Lung (tissue), 12 donors: ENCODE measurements around the gene OTOP3. TPM values are rescaled to one million over a fixed set of nuclear protein-coding genes. Genes with fewer than 3 reads are reported as not detected.

Experiments used
- ATAC-seq: fragments of 200-7000 bp; cut with Tn5 transposase; one replicate; pipeline ENCODE4 v1.9.1; 2020; ENCODE audit warnings: moderate number of reproducible peaks; ENCODE audit not compliant: insufficient read depth, low FRiP score
- DNase-seq, 3 donors: peaks; one replicate each; pipeline ENCODE4 v3.0.0-alpha.2; 2013 to 2017
- H3K27ac ChIP-seq, 2 donors: one replicate each; pipeline ENCODE4 v1.5.1; 2013; ENCODE audit warnings: mild to moderate bottlenecking in 2 of 2, moderate library complexity in 2 of 2, control low read depth in 1 of 2, inconsistent platforms in 1 of 2, low read depth in 1 of 2, low read length in 1 of 2
- H3K27me3 ChIP-seq, 3 donors: one replicate each; pipeline ENCODE4 v1.5.1; 2013; ENCODE audit warnings: low read length in 2 of 3; ENCODE audit not compliant: control insufficient read depth in 3 of 3, insufficient read depth in 3 of 3
- H3K36me3 ChIP-seq, 4 donors: one replicate each; pipeline ENCODE4 v1.5.1; 2013; ENCODE audit warnings: low read length in 4 of 4, mild to moderate bottlenecking in 1 of 4, moderate library complexity in 1 of 4; ENCODE audit not compliant: control insufficient read depth in 4 of 4, insufficient read depth in 4 of 4
- H3K4me1 ChIP-seq, 5 donors: one replicate each; pipeline ENCODE4 v1.5.1; 2013; ENCODE audit warnings: low read length in 5 of 5, mild to moderate bottlenecking in 2 of 5, moderate library complexity in 1 of 5; ENCODE audit not compliant: control insufficient read depth in 5 of 5, insufficient read depth in 5 of 5
- H3K4me3 ChIP-seq: one replicate; pipeline ENCODE4 v1.5.1; 2013; ENCODE audit warnings: mild to moderate bottlenecking, control low read depth, moderate library complexity
- H3K9ac ChIP-seq, 2 donors: one replicate each; pipeline ENCODE4 v1.5.1; 2013; ENCODE audit warnings: low read length in 2 of 2, control low read depth in 1 of 2; ENCODE audit not compliant: insufficient read depth in 1 of 2
- H3K9me3 ChIP-seq, 4 donors: one replicate each; pipeline ENCODE4 v1.5.1; 2013; ENCODE audit warnings: low read length in 3 of 4, mild to moderate bottlenecking in 1 of 4, moderate library complexity in 1 of 4; ENCODE audit not compliant: control insufficient read depth in 4 of 4, insufficient read depth in 3 of 4
- WGBS, 2 donors: extraction: QIAGEN DNeasy Blood & Tissue Kit; methylation state at CpG; one replicate each; pipeline ENCODE4 v1.1.7; 2013; 5-methylcytosine and 5-hydroxymethylcytosine counted together
- polyA plus RNA-seq, 2 donors: library from polyadenylated mRNA; stranded (reverse); fragments of 200-250 nt; gene quantifications; one replicate each; pipeline ENCODE4 v1.2.1, GENCODE V29; 2013
- total RNA-seq, 2 donors: library from RNA; depleted of rRNA in 1 of 2; stranded (reverse); fragments of >200 nt in 1 of 2; gene quantifications; one replicate each; pipeline ENCODE4 v1.2.1, GENCODE V29; 2014 to 2021
- TF ChIP-seq, protein P1 (sequence below): IDR thresholded peaks from 2 replicates; pipeline ENCODE4 v1.5.1; 2012; ENCODE audit warnings: mild to moderate bottlenecking; ENCODE audit errors: control extremely low read depth, extremely low read depth
- donor health status: control.
- donor health status: control.
- donor health status: Bipolar disorder and iron deficiency.
- donor health status: healthy.
- donor health status: DM: yes; HTN: yes; CAD: no.

The OTOP3 gene
- total and polyA plus RNA-seq, 4 donors = not detected

DNA sequence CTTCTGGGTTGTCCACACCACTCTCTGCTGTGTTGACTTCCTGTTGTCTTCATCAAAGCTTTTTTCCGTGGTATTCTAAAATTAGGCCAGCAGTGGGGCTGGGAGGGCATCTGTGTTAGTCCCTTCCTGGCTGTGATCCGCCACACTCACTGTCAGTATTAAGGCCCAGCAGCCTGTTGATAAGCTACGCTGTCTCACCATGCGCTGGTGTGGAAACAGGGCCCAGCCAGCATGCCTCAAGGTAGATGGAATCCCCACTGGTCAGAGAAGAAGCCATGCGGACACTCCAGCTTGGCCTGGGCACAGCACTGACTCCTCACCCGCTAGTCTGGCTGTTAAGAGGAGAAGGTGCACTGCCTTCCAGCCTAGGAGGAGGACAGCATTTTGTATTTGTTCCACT lies 63.1 kb downstream of the OTOP3 start:
- 69 to 72% methylated on average over 6 of the region's 6 CpGs for WGBS, 2 donors
- no peak for ATAC-seq
- no peaks in the 10 kb centered on the region for H3K9me3 ChIP-seq

DNA sequence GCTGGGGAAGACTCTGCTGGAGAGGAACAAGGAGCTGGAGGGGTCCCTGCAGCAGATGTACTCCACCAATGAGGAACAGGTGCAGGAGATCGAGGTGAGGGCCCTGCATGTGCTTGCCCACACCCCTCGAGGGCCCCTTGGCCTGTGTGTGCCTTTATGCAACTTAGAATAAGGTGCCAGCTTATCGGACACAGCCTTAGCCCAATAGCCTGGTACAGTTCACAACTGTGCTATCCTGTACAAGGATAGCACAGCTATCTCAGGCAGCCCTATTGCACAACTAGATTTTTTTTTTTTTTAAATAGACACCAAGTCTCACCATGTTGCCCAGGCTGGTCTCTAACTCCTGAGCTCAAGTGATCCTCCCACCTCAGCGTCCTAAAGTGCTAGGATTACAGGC lies 63.8 kb downstream of the OTOP3 start:
- WGBS, 2 donors = 83% methylated on average over 4 of the region's 4 CpGs
- Histone ChIP-seq H3K36me3 (peaks cover 4 to 24% (median 8%) of the 10 kb centered on the region in 4 donors), H3K9ac (no peak overlapping the region), H3K4me3 (no peak overlapping the region), H3K27ac (no peak overlapping the region), H3K4me1 (no peaks in the 10 kb centered on the region), H3K9me3 (no peaks in the 10 kb centered on the region), H3K27me3 (no peaks in the 10 kb centered on the region)
- DNase-seq (no peak), ATAC-seq (no peak)
- TF ChIP-seq, protein P1, sequence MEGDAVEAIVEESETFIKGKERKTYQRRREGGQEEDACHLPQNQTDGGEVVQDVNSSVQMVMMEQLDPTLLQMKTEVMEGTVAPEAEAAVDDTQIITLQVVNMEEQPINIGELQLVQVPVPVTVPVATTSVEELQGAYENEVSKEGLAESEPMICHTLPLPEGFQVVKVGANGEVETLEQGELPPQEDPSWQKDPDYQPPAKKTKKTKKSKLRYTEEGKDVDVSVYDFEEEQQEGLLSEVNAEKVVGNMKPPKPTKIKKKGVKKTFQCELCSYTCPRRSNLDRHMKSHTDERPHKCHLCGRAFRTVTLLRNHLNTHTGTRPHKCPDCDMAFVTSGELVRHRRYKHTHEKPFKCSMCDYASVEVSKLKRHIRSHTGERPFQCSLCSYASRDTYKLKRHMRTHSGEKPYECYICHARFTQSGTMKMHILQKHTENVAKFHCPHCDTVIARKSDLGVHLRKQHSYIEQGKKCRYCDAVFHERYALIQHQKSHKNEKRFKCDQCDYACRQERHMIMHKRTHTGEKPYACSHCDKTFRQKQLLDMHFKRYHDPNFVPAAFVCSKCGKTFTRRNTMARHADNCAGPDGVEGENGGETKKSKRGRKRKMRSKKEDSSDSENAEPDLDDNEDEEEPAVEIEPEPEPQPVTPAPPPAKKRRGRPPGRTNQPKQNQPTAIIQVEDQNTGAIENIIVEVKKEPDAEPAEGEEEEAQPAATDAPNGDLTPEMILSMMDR = no peak

More for the DNA sequence above, 63.1 kb downstream of the OTOP3 start:
- H3K4me1 ChIP-seq = no peaks in the 10 kb centered on the region
- H3K36me3 ChIP-seq = peaks cover 4 to 20% (median 8%) of the 10 kb centered on the region in 4 donors
- TF ChIP-seq, protein P1 = no peak
- H3K27me3 ChIP-seq = no peaks in the 10 kb centered on the region
- no peak overlapping the region for H3K27ac ChIP-seq
- H3K4me3 ChIP-seq = no peak overlapping the region
- DNase-seq = no peak
- H3K9ac ChIP-seq = no peak overlapping the region

Other genes with a start within 250 kb of the OTOP3 start
- 10 to 100 TPM in 1 of 2 donors, 1 to 10 TPM in 1; 8.6 to 30.8 TPM for gene CD300LF, start 223.0 kb upstream of the OTOP3 start, total RNA-seq
- 10 to 100 TPM; 21.7 to 35.1 TPM for gene CD300LF, start 223.0 kb upstream of the OTOP3 start, polyA plus RNA-seq
- gene RAB37, start 198.6 kb upstream of the OTOP3 start, total RNA-seq = 1 to 10 TPM; 5.9 to 7.3 TPM
- 1 to 10 TPM; 3.2 to 6.0 TPM for gene RAB37, start 198.6 kb upstream of the OTOP3 start, polyA plus RNA-seq
- 10 to 100 TPM; 18.3 to 58.2 TPM for gene NHERF1, start 187.3 kb upstream of the OTOP3 start, total RNA-seq
- 10 to 100 TPM; 18.6 to 37.6 TPM for gene NHERF1, start 187.3 kb upstream of the OTOP3 start, polyA plus RNA-seq
- gene NAT9, start 159.6 kb upstream of the OTOP3 start, total RNA-seq = 10 to 100 TPM; 27.1 to 47.4 TPM
- 10 to 100 TPM; 36.5 to 36.7 TPM for gene NAT9, start 159.6 kb upstream of the OTOP3 start, polyA plus RNA-seq
- under 1 TPM in 1 of 2 donors, not detected in 1; 0.03 TPM for gene GRIN2C, start 76.0 kb upstream of the OTOP3 start, total RNA-seq
- gene GRIN2C, start 76.0 kb upstream of the OTOP3 start, polyA plus RNA-seq = under 1 TPM; 0.01 to 0.02 TPM
- gene FDXR, start 62.9 kb upstream of the OTOP3 start, total RNA-seq = 10 to 100 TPM in 1 of 2 donors, 1 to 10 TPM in 1; 7.8 to 17.5 TPM
- gene FDXR, start 62.9 kb upstream of the OTOP3 start, polyA plus RNA-seq = 10 to 100 TPM; 10.2 to 11.1 TPM
- gene FADS6, start 42.3 kb upstream of the OTOP3 start, total RNA-seq = not detected
- not detected for gene FADS6, start 42.3 kb upstream of the OTOP3 start, polyA plus RNA-seq
- gene USH1G, start 12.6 kb upstream of the OTOP3 start, total RNA-seq = not detected
- under 1 TPM in 1 of 2 donors, not detected in 1; 0.01 TPM for gene USH1G, start 12.6 kb upstream of the OTOP3 start, polyA plus RNA-seq
- gene OTOP2, start 11.6 kb upstream of the OTOP3 start, total RNA-seq = not detected
- not detected for gene OTOP2, start 11.6 kb upstream of the OTOP3 start, polyA plus RNA-seq
- 10 to 100 TPM; 34.8 to 42.1 TPM for gene HID1, start 36.9 kb downstream of the OTOP3 start, total RNA-seq
- 10 to 100 TPM; 15.2 to 23.7 TPM for gene HID1, start 36.9 kb downstream of the OTOP3 start, polyA plus RNA-seq
- gene CDR2L, start 51.7 kb downstream of the OTOP3 start, total RNA-seq = 10 to 100 TPM; 11.5 to 19.0 TPM
- gene CDR2L, start 51.7 kb downstream of the OTOP3 start, polyA plus RNA-seq = 10 to 100 TPM in 1 of 2 donors, 1 to 10 TPM in 1; 8.5 to 10.9 TPM
- 10 to 100 TPM; 14.7 to 33.1 TPM for gene MRPL58, start 76.8 kb downstream of the OTOP3 start, total RNA-seq
- gene MRPL58, start 76.8 kb downstream of the OTOP3 start, polyA plus RNA-seq = 10 to 100 TPM; 38.3 to 55.5 TPM
- gene ATP5PD, start 111.1 kb downstream of the OTOP3 start, total RNA-seq = 100 to 1,000 TPM; 110 to 238 TPM
- 100 to 1,000 TPM; 277 to 736 TPM for gene ATP5PD, start 111.1 kb downstream of the OTOP3 start, polyA plus RNA-seq
- 10 to 100 TPM; 21.0 to 22.3 TPM for gene KCTD2, start 111.3 kb downstream of the OTOP3 start, total RNA-seq
- gene KCTD2, start 111.3 kb downstream of the OTOP3 start, polyA plus RNA-seq = 10 to 100 TPM; 15.1 to 17.8 TPM
- 10 to 100 TPM; 36.7 to 74.0 TPM for gene SLC16A5, start 152.1 kb downstream of the OTOP3 start, total RNA-seq
- gene SLC16A5, start 152.1 kb downstream of the OTOP3 start, polyA plus RNA-seq = 10 to 100 TPM; 27.9 to 48.0 TPM
- gene ARMC7, start 174.1 kb downstream of the OTOP3 start, total RNA-seq = 10 to 100 TPM in 1 of 2 donors, 1 to 10 TPM in 1; 8.1 to 19.2 TPM
- gene ARMC7, start 174.1 kb downstream of the OTOP3 start, polyA plus RNA-seq = 10 to 100 TPM; 10.2 to 13.5 TPM
- gene NT5C, start 195.8 kb downstream of the OTOP3 start, total RNA-seq = 10 to 100 TPM; 64.4 to 75.3 TPM
- gene NT5C, start 195.8 kb downstream of the OTOP3 start, polyA plus RNA-seq = 10 to 100 TPM; 81.2 to 96.3 TPM
- 10 to 100 TPM; 35.1 to 60.7 TPM for gene JPT1, start 218.6 kb downstream of the OTOP3 start, total RNA-seq
- 100 to 1,000 TPM; 134 to 140 TPM for gene JPT1, start 218.6 kb downstream of the OTOP3 start, polyA plus RNA-seq
- gene SUMO2, start 247.1 kb downstream of the OTOP3 start, total RNA-seq = 100 to 1,000 TPM in 1 of 2 donors, 10 to 100 TPM in 1; 89.9 to 242 TPM
- 10 to 100 TPM; 53.6 to 88.9 TPM for gene SUMO2, start 247.1 kb downstream of the OTOP3 start, polyA plus RNA-seq